HCT116 (cell line): Measurements from ENCODE around the gene PLVAP. TPM values are rescaled to one million over a fixed set of nuclear protein-coding genes. Genes with fewer than 3 reads are reported as not detected.

Source experiments
- ATAC-seq: fragments of 200-7000 bp; cut with Tn5 transposase; 2 replicates; pipeline ENCODE4 v1.9.1; 2020; ENCODE audit warnings: mild to moderate bottlenecking, moderate library complexity
- BruUV-seq: library from RNA; stranded (reverse); fragments of 400-500 nt; replicated peaks from 2 replicates; lab custom pipeline; 2021; lab: Mats Ljungman, UMichigan
- CTCF ChIA-PET: fragments of 300-600 bp; sonication (Branson Sonifier 250); formaldehyde crosslinking; loops from one replicate; lab custom pipeline; 2021; ENCODE audit warnings: antibody characterized with exemption; lab: Charles Lee
- POLR2A ChIA-PET: fragments of 300-600, 350-600 bp; sonication (Branson Sonifier 250); formaldehyde crosslinking; loops from one replicate; lab custom pipeline; 2021; ENCODE audit warnings: antibody characterized with exemption; lab: Charles Lee
- RAD21 ChIA-PET, 2 experiments: fragments of 300-600 bp; sonication (Branson Sonifier 250); formaldehyde crosslinking; loops; one replicate each; lab custom pipeline; 2023; ENCODE audit warnings: low total read pairs in 2 of 2; ENCODE audit not compliant: uncharacterized antibody in 2 of 2, unreplicated experiment in 2 of 2, low non-redundant PET in 1 of 2; lab: Charles Lee
- DNase-seq: peaks from one replicate; pipeline ENCODE4 v3.0.0-alpha.2; 2010; ENCODE audit warnings: low read depth, low spot score
- H2AFZ ChIP-seq: fragments of 200-600 bp; shearing (Covaris generic), sonication (generic); 2 replicates; pipeline ENCODE4 v1.6.1; 2017; ENCODE audit warnings: low read depth, mixed run types, mixed read lengths, antibody characterized with exemption, low read length; ENCODE audit not compliant: poor library complexity, severe bottlenecking
- H3K27ac ChIP-seq: 2 replicates; pipeline ENCODE4 v1.5.1; 2012; ENCODE audit warnings: low read depth, low read length
- H3K27me3 ChIP-seq: fragments of 200-600 bp; sonication (generic); 2 replicates; pipeline ENCODE4 v1.6.1; 2016; ENCODE audit warnings: mixed run types, low read length, mixed read lengths; ENCODE audit not compliant: insufficient read depth
- H3K36me3 ChIP-seq, 2 experiments: fragments of 200-500 bp in 1 of 2; fragments of 200-600 bp in 1 of 2; sonication (Bioruptor generic) in 1 of 2; sonication (generic) in 1 of 2; 2 replicates each; pipeline versions ENCODE4 v1.5.1 to v1.6.1; 2014 to 2016; ENCODE audit warnings: low read length in 2 of 2, inconsistent platforms in 1 of 2, mixed read lengths in 1 of 2, mixed run types in 1 of 2; ENCODE audit not compliant: insufficient read depth in 2 of 2, control insufficient read depth in 1 of 2
- H3K4me1 ChIP-seq, 2 experiments: fragments of 200-600 bp in 1 of 2; sonication (generic) in 1 of 2; 2 replicates each; pipeline versions ENCODE4 v1.5.1 to v1.6.1; 2012 to 2017; ENCODE audit warnings: low read length in 2 of 2, inconsistent platforms in 1 of 2, mild to moderate bottlenecking in 1 of 2, mixed read lengths in 1 of 2, mixed run types in 1 of 2, moderate library complexity in 1 of 2; ENCODE audit not compliant: insufficient read depth in 2 of 2, control insufficient read depth in 1 of 2
- H3K4me2 ChIP-seq: fragments of 200-600 bp; sonication (generic); 2 replicates; pipeline ENCODE4 v1.6.1; 2017; ENCODE audit warnings: mixed run types, low read length, mixed read lengths
- H3K4me3 ChIP-seq, 2 experiments: fragments of 200-600 bp in 1 of 2; sonication (generic) in 1 of 2; replicated peaks in 1 of 2; 2 replicates each; pipeline ENCODE4 v1.5.1; 2011 to 2016; ENCODE audit warnings: low read length in 2 of 2, control low read depth in 1 of 2, low read depth in 1 of 2, mild to moderate bottlenecking in 1 of 2, mixed read lengths in 1 of 2, mixed run types in 1 of 2
- H3K79me2 ChIP-seq: fragments of 200-600 bp; sonication (generic); 2 replicates; pipeline ENCODE4 v1.6.1; 2017; ENCODE audit warnings: mild to moderate bottlenecking, mixed run types, low read length, moderate library complexity, mixed read lengths; ENCODE audit not compliant: insufficient read depth
- H3K9ac ChIP-seq: fragments of 200-600 bp; sonication (generic); 2 replicates; pipeline ENCODE4 v1.6.1; 2016; ENCODE audit warnings: low read length, mixed read lengths
- H3K9me2 ChIP-seq: fragments of 200-600 bp; sonication (generic), shearing (Covaris generic); 2 replicates; pipeline ENCODE4 v1.6.1; 2017; ENCODE audit warnings: mixed run types, mild to moderate bottlenecking, moderate library complexity; ENCODE audit not compliant: insufficient read depth
- H3K9me3 ChIP-seq, 2 experiments: fragments of 200-500 bp in 1 of 2; fragments of 200-600 bp in 1 of 2; sonication (Bioruptor generic) in 1 of 2; sonication (generic) in 1 of 2; 2 replicates each; pipeline ENCODE4 v1.6.1; 2014 to 2017; ENCODE audit warnings: low read length in 2 of 2, mixed read lengths in 2 of 2, inconsistent platforms in 1 of 2, low read depth in 1 of 2, mild to moderate bottlenecking in 1 of 2, mixed run types in 1 of 2, moderate library complexity in 1 of 2; ENCODE audit not compliant: control insufficient read depth in 1 of 2, insufficient read depth in 1 of 2
- H4K20me1 ChIP-seq: fragments of 200-600 bp; sonication (generic), shearing (Covaris generic); 2 replicates; pipeline ENCODE4 v1.6.1; 2017; ENCODE audit warnings: mixed run types, mild to moderate bottlenecking, moderate library complexity; ENCODE audit not compliant: insufficient read depth
- CEBPB ChIP-seq: IDR thresholded peaks from 2 replicates; pipeline ENCODE4 v1.6.1; 2012; ENCODE audit warnings: low read depth
- EGR1 ChIP-seq: IDR thresholded peaks from 2 replicates; pipeline ENCODE4 v1.6.1; 2012; ENCODE audit warnings: low read depth
- JUND ChIP-seq: IDR thresholded peaks from 2 replicates; pipeline ENCODE4 v1.6.1; 2012
- POLR2AphosphoS5 ChIP-seq: IDR thresholded peaks from 2 replicates; pipeline ENCODE4 v1.6.1; 2011; ENCODE audit warnings: mild to moderate bottlenecking, low read depth, low read length, moderate library complexity
- RAD21 ChIP-seq: IDR thresholded peaks from 2 replicates; pipeline ENCODE4 v1.6.1; 2012; ENCODE audit warnings: low read depth, mild to moderate bottlenecking
- SIN3A ChIP-seq: IDR thresholded peaks from 2 replicates; pipeline ENCODE4 v1.6.1; 2012; ENCODE audit warnings: low read depth
- SP1 ChIP-seq: IDR thresholded peaks from 2 replicates; pipeline ENCODE4 v1.6.1; 2012; ENCODE audit warnings: low read depth
- SRF ChIP-seq: IDR thresholded peaks from 2 replicates; pipeline ENCODE4 v1.6.1; 2012; ENCODE audit warnings: low read depth
- ZNF274 ChIP-seq: fragments of 200-500 bp; sonication (Bioruptor generic); IDR thresholded peaks from 2 replicates; pipeline ENCODE4 v1.6.1; 2014; ENCODE audit warnings: mild to moderate bottlenecking, low read depth, low read length, inconsistent platforms
- intact Hi-C: fragments of 100-400 bp; cut with micrococcal nuclease; formaldehyde crosslinking; loops from 2 replicates; pipeline ENCODE4 v1.10.0; 2022
- total RNA-seq: library from RNA; stranded (reverse); gene quantifications from one replicate; pipeline ENCODE4 v1.2.1, GENCODE V29; 2021; ENCODE audit not compliant: unreplicated experiment
- TF ChIP-seq, protein P1 (sequence below): IDR thresholded peaks from 2 replicates; pipeline ENCODE4 v1.6.1; 2011; ENCODE audit warnings: mild to moderate bottlenecking, low read length, moderate library complexity; ENCODE audit not compliant: insufficient replicate concordance; ENCODE audit errors: extremely low read depth
- TF ChIP-seq, protein P2 (sequence below): IDR thresholded peaks from 2 replicates; pipeline ENCODE4 v1.6.1; 2012
- TF ChIP-seq, protein P3 (sequence below), 3 experiments: fragments of 200-600 bp in 1 of 3; sonication (generic) in 1 of 3; IDR thresholded peaks in 2 of 3; conservative IDR thresholded peaks in 1 of 3; 2 replicates each; pipeline ENCODE4 v1.5.1; 2012 to 2017; ENCODE audit warnings: low read depth in 2 of 3, low read length in 2 of 3, antibody characterized with exemption in 1 of 3, borderline replicate concordance in 1 of 3, control low read depth in 1 of 3, mild to moderate bottlenecking in 1 of 3, mixed read lengths in 1 of 3, mixed run types in 1 of 3, moderate library complexity in 1 of 3; ENCODE audit not compliant: insufficient read depth in 1 of 3
- TF ChIP-seq, protein P4 (sequence below): IDR thresholded peaks from 2 replicates; pipeline ENCODE4 v1.6.1; 2012; ENCODE audit warnings: low read depth

The PLVAP gene
- total RNA-seq, 1 experiment from 2014 or later: 0.47 TPM

DNA sequence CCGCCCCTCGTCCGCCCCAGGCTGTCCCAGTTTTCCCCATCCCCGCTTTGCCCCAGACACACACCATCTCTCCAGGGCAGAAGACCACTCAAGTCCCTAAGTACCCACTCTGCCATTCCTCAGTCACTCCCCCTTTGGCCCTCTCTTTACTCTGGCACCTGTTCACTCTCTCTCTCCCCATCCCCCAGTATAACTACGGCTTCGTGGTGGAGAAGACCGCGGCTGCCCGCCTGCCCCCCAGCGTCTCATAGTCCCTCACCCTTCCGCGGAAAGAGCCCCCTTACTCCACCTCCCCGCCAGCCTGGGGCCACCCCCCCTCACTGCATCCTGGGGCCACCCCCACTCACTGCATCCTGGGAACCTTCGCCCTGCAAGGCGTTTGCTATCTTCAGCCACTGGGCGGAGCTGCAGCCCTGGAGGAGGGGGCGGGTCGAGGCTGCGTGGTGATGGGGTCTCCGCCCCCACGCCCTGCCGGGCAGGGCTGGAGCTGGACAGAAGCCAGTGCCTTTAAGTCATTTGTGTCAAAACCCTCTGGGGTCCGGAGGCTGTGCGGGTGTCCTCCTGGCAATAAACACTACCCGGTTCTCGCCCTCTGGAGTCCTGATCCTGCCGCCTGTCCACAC is 47.7 kb upstream of the PLVAP start:
- RAD21 ChIA-PET: no interaction called here
- DNase-seq (no peak), ATAC-seq (peak; percentile 77)
- Histone ChIP-seq H3K9me3 (no peaks in the 10 kb centered on the region), H3K9me2 (no peaks in the 10 kb centered on the region), H3K4me1 (peaks cover 15 to 38% of the 10 kb centered on the region in 2 experiments), H3K4me2 (peak overlapping the region; percentile 7; the same call in 1 of the 2 replicates), H2AFZ (no peak overlapping the region), H4K20me1 (no peaks in the 10 kb centered on the region), H3K4me3 (no peak overlapping the region), H3K36me3 (no peaks in the 10 kb centered on the region), H3K9ac (no peak overlapping the region), H3K79me2 (peaks cover 10% of the 10 kb centered on the region; the same call in 1 of the 2 replicates), H3K27ac (peak overlapping the region; percentile 18; the same call in 1 of the 2 replicates), H3K27me3 (no peaks in the 10 kb centered on the region)
- CTCF ChIA-PET: interaction anchor here (0.6 to 1.6 kb wide), 3 partner anchors 17 to 747 kb away, joined by 3 to 4 read pairs (median 3); no protein-coding TSS in a partner anchor
- POLR2A ChIA-PET: no interaction called here
- intact Hi-C loops: no loop called here
- no TSS peak for BruUV-seq
- TF ChIP-seq SRF: no peak
- TF ChIP-seq CEBPB: no peak
- TF ChIP-seq, protein P1, sequence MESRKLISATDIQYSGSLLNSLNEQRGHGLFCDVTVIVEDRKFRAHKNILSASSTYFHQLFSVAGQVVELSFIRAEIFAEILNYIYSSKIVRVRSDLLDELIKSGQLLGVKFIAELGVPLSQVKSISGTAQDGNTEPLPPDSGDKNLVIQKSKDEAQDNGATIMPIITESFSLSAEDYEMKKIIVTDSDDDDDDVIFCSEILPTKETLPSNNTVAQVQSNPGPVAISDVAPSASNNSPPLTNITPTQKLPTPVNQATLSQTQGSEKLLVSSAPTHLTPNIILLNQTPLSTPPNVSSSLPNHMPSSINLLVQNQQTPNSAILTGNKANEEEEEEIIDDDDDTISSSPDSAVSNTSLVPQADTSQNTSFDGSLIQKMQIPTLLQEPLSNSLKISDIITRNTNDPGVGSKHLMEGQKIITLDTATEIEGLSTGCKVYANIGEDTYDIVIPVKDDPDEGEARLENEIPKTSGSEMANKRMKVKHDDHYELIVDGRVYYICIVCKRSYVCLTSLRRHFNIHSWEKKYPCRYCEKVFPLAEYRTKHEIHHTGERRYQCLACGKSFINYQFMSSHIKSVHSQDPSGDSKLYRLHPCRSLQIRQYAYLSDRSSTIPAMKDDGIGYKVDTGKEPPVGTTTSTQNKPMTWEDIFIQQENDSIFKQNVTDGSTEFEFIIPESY: no peak
- TF ChIP-seq JUND: no peak
- no peak for TF ChIP-seq SP1
- no peak for TF ChIP-seq SIN3A
- peak; percentile 73 for TF ChIP-seq RAD21
- TF ChIP-seq, protein P2, sequence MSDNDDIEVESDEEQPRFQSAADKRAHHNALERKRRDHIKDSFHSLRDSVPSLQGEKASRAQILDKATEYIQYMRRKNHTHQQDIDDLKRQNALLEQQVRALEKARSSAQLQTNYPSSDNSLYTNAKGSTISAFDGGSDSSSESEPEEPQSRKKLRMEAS: no peak
- TF ChIP-seq ZNF274: no peak
- TF ChIP-seq, protein P3, sequence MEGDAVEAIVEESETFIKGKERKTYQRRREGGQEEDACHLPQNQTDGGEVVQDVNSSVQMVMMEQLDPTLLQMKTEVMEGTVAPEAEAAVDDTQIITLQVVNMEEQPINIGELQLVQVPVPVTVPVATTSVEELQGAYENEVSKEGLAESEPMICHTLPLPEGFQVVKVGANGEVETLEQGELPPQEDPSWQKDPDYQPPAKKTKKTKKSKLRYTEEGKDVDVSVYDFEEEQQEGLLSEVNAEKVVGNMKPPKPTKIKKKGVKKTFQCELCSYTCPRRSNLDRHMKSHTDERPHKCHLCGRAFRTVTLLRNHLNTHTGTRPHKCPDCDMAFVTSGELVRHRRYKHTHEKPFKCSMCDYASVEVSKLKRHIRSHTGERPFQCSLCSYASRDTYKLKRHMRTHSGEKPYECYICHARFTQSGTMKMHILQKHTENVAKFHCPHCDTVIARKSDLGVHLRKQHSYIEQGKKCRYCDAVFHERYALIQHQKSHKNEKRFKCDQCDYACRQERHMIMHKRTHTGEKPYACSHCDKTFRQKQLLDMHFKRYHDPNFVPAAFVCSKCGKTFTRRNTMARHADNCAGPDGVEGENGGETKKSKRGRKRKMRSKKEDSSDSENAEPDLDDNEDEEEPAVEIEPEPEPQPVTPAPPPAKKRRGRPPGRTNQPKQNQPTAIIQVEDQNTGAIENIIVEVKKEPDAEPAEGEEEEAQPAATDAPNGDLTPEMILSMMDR (IDR thresholded peaks at IDR 0.05 in 2 of 3, conservative IDR thresholded peaks at IDR 0.05 in 1 of 3; ENCODE audit: borderline replicate concordance in 1 of 3, insufficient read depth in 1 of 3, low read depth in 2 of 3, low read length in 2 of 3): peak; percentile 57 to 73 (median 72); a peak in 5 of 6 replicates
- peak; percentile 81 for TF ChIP-seq EGR1
- TF ChIP-seq, protein P4, sequence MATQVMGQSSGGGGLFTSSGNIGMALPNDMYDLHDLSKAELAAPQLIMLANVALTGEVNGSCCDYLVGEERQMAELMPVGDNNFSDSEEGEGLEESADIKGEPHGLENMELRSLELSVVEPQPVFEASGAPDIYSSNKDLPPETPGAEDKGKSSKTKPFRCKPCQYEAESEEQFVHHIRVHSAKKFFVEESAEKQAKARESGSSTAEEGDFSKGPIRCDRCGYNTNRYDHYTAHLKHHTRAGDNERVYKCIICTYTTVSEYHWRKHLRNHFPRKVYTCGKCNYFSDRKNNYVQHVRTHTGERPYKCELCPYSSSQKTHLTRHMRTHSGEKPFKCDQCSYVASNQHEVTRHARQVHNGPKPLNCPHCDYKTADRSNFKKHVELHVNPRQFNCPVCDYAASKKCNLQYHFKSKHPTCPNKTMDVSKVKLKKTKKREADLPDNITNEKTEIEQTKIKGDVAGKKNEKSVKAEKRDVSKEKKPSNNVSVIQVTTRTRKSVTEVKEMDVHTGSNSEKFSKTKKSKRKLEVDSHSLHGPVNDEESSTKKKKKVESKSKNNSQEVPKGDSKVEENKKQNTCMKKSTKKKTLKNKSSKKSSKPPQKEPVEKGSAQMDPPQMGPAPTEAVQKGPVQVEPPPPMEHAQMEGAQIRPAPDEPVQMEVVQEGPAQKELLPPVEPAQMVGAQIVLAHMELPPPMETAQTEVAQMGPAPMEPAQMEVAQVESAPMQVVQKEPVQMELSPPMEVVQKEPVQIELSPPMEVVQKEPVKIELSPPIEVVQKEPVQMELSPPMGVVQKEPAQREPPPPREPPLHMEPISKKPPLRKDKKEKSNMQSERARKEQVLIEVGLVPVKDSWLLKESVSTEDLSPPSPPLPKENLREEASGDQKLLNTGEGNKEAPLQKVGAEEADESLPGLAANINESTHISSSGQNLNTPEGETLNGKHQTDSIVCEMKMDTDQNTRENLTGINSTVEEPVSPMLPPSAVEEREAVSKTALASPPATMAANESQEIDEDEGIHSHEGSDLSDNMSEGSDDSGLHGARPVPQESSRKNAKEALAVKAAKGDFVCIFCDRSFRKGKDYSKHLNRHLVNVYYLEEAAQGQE: no peak
- no peak for TF ChIP-seq POLR2AphosphoS5
